CD4-positive, alpha-beta T cell treated with Interleukin-1 beta for 1 hour (primary cell): Measurements from ENCODE around the gene GNS.
A peak's percentile ranks its signal among the peaks of the same experiment; 100 is the strongest.

Source experiments
- DNase-seq, 2 donors: peaks; one replicate each; pipeline ENCODE4 v3.0.0-alpha.2; 2020 to 2022

Gene GNS

DNA sequence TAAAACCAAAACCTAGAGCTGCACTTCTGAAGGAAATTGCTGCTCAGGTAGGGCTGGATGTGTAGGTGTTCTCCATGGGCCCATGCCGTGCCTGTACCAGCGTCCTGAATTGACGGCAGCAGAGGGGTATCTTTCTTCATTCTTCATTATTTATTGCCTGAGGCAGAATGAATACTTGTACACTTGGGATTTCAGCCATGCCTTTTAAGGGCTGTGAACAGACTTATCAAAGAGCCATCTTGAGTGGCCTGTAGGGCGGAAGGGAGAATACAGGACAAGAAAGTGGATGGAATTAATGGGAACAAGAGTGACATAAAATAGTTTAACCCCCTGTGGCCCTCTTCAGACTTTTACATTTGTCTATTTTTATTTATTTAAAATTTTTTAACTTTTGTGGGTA is 87.5 kb downstream of the GNS start:
- no peak for DNase-seq

- DNase-seq, result no peak
Measured at GRCh38 chr12:64670919-64671639, 88.1 kb downstream of the GNS start.

DNA sequence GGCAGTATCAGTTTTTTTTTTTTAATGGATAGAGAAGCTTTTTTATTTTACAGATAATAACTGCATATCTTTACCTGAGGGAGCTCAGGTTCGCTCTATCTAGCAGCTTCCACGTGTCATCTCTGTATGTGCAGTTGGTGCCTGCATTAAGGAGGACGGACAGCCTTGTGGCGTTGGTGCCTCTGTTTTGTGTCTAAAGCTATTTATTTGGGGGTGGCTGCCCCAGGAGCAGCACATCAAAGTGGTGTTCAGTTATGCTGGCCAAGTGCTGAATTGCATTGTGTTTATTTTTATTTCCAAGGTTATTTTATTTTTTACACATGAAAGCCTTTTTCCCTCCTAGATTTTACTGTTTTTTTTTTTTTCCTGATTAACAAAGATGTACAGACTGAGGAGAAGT is 89.2 kb downstream of the GNS start:
- DNase-seq, result peak; percentile 26 to 49

GRCh38 chr12:64669270-64669842 is 89.8 kb downstream of the GNS start:
- peak; percentile 50 to 81 for DNase-seq

DNA sequence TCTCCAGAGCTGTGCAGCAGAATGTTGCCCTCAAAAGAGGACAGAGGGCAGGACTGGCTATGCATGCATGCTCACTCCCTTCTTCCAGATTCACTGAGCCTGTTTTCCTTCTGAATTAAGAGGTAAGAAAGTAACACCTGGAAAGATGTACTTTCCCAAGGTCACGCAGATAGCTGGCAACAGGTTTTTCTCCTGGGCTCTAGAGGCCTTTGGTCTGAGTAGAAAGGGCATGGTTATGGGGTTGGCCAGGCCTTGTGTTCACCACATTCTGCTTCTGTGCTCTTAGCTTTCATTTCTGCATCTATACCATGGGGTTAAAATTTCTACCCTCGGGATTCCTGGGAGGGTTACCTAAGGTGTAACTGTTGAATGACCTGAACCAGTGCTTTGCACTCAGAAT is 91.4 kb downstream of the GNS start:
- no peak for DNase-seq

DNA sequence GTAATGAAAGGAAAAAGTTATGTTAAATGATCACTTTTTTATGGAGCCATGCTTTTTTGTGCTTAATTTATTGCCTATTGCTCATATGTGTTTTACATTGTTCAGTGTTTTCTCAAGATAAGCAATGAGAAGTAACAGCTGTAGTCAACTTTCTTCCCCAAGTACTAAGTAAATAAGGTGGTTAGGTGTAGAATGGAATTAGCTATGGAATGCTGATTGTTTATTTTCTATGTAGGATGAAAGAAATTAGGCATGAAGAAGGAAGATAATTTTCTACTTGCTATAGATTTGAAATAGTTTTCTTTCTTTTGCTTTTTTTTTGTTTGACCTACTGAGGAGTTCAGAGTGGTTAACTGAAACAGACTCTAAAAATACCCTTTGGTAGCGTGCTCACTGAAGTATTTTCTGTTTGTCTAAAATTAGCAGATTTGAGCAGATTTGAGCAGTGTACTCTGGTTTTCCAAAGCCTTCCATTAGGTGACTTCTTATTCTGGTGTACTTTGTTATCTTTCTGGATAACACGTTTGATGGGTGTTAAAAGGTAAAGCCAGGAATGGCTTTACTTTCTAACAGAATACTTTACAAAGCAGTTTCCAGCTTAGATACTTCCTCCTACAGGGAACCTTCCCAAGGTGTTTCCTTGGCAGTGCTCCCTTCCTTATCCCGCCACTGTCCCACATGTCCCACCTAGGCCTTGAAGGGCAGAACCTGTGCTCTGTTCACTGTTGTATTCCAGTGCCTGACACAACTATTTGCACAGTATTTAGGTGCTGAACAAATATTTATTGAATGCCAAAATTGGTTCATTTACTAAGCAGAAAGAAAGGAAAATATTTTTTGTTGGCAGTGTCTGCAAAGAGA is 92.9 kb downstream of the GNS start:
- DNase-seq, result no peak

GRCh38 chr12:64665514-64665913 is 93.7 kb downstream of the GNS start:
- DNase-seq, result peak; percentile 81 to 87
